OCI-LY7 (cell line): ENCODE measurements around the gene CTSL. TPM values are rescaled to one million over a fixed set of nuclear protein-coding genes. Genes with fewer than 3 reads are reported as not detected.

Experiments
- BruUV-seq: library from RNA; stranded (reverse); fragments of 400-500 nt; replicated peaks from 2 replicates; lab custom pipeline; 2021; lab: Mats Ljungman, UMichigan
- CTCF ChIA-PET: fragments of 300-600 bp; sonication (Branson Sonifier 250); formaldehyde crosslinking; loops from one replicate; lab custom pipeline; 2022; ENCODE audit warnings: antibody characterized with exemption; ENCODE audit not compliant: unreplicated experiment; lab: Charles Lee
- POLR2A ChIA-PET: fragments of 300-600 bp; sonication (Branson Sonifier 250); formaldehyde crosslinking; loops from one replicate; lab custom pipeline; 2022; ENCODE audit warnings: antibody characterized with exemption; lab: Charles Lee
- DNase-seq: peaks from one replicate; pipeline ENCODE4 v3.0.0-alpha.2; 2015; ENCODE audit warnings: low spot score
- H2AFZ ChIP-seq: fragments of 200-600 bp; sonication (generic), shearing (Covaris generic); 2 replicates; pipeline ENCODE4 v1.6.1; 2014; ENCODE audit warnings: mild to moderate bottlenecking, antibody characterized with exemption, low read length, moderate library complexity
- H3K27ac ChIP-seq: fragments of 200-600 bp; sonication (generic); 2 replicates; pipeline ENCODE4 v1.5.1; 2014; ENCODE audit warnings: mixed run types, low read depth, mild to moderate bottlenecking, moderate library complexity, low read length, inconsistent platforms; ENCODE audit not compliant: poor library complexity, severe bottlenecking
- H3K36me3 ChIP-seq: fragments of 200-600 bp; sonication (generic); 2 replicates; pipeline ENCODE4 v1.6.1; 2014; ENCODE audit warnings: mild to moderate bottlenecking, antibody characterized with exemption, low read length, moderate library complexity, mixed read lengths; ENCODE audit not compliant: insufficient read depth
- H3K4me1 ChIP-seq: fragments of 200-600 bp; sonication (generic); 2 replicates; pipeline ENCODE4 v1.5.1; 2014; ENCODE audit warnings: mild to moderate bottlenecking, low read length; ENCODE audit not compliant: insufficient read depth, poor library complexity, severe bottlenecking
- H3K4me2 ChIP-seq: fragments of 200-600 bp; sonication (generic); 2 replicates; pipeline ENCODE4 v1.6.1; 2014; ENCODE audit warnings: mild to moderate bottlenecking, low read length
- H3K4me3 ChIP-seq: fragments of 200-600 bp; sonication (generic); 2 replicates; pipeline ENCODE4 v1.5.1; 2014; ENCODE audit warnings: mild to moderate bottlenecking, low read depth, low read length; ENCODE audit not compliant: poor library complexity, severe bottlenecking
- H3K79me2 ChIP-seq: fragments of 200-600 bp; sonication (generic); 2 replicates; pipeline ENCODE4 v1.6.1; 2016; ENCODE audit warnings: low read depth, mild to moderate bottlenecking, low read length, moderate library complexity, mixed read lengths; ENCODE audit not compliant: insufficient read depth
- H3K9me2 ChIP-seq: fragments of 200-600 bp; sonication (generic); 2 replicates; pipeline ENCODE4 v1.6.1; 2016; ENCODE audit warnings: mild to moderate bottlenecking, low read length, mixed read lengths; ENCODE audit not compliant: insufficient read depth
- H3K9me3 ChIP-seq: fragments of 200-600 bp; sonication (generic); 2 replicates; pipeline ENCODE4 v1.6.1; 2014; ENCODE audit warnings: mild to moderate bottlenecking, mixed run types, low read length, mixed read lengths
- H4K20me1 ChIP-seq: fragments of 200-600 bp; sonication (generic); 2 replicates; pipeline ENCODE4 v1.6.1; 2014; ENCODE audit warnings: mild to moderate bottlenecking, antibody characterized with exemption, low read length, moderate library complexity, mixed read lengths; ENCODE audit not compliant: insufficient read depth
- EZH2phosphoT487 ChIP-seq: fragments of 200-600 bp; sonication (generic); IDR thresholded peaks from 2 replicates; pipeline ENCODE4 v1.6.1; 2018; ENCODE audit warnings: low read depth, borderline replicate concordance, mild to moderate bottlenecking, mixed run types, antibody characterized with exemption, low read length, moderate library complexity, mixed read lengths
- intact Hi-C: fragments of 100-400 bp; cut with micrococcal nuclease; formaldehyde crosslinking; loops from one replicate; pipeline ENCODE4 v1.10.0; 2022; ENCODE audit not compliant: unreplicated experiment
- total RNA-seq, 2 experiments: library from RNA; depleted of rRNA in 1 of 2; stranded (reverse); fragments of >200 nt in 1 of 2; shearing (Covaris generic) in 1 of 2; gene quantifications; 2 replicates each; pipeline ENCODE4 v1.2.3, GENCODE V29; 2014 to 2022
- TF ChIP-seq, protein P1 (sequence below): fragments of 200-600 bp; sonication (generic); conservative IDR thresholded peaks from 2 replicates; pipeline ENCODE4 v1.5.1; 2014; ENCODE audit warnings: mild to moderate bottlenecking, antibody characterized with exemption, low read length, moderate library complexity, mixed read lengths

CTSL gene
- total RNA-seq, 2 experiments from 2014 or later: not detected

DNA sequence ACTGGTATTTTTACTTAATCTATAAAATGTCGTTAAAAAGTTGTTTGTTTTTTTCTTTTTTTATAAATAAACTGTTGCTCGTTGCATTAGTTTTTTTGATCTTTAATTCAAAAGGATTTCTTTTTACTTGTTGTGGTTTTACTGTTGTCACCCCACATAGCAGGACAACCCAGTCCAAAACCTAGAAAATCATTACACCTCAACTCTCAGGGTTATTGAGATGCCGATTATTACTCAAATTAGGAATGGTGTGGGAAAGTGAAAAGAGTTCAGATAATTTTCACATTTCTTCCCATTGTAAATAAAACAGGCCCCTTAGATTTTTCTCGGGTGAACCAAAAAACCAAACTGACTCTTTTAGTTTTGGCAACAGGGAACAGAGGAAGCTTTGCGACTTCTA, 17.4 kb upstream of the CTSL start:
- TF ChIP-seq EZH2phosphoT487: no peak
- TF ChIP-seq, protein P1, sequence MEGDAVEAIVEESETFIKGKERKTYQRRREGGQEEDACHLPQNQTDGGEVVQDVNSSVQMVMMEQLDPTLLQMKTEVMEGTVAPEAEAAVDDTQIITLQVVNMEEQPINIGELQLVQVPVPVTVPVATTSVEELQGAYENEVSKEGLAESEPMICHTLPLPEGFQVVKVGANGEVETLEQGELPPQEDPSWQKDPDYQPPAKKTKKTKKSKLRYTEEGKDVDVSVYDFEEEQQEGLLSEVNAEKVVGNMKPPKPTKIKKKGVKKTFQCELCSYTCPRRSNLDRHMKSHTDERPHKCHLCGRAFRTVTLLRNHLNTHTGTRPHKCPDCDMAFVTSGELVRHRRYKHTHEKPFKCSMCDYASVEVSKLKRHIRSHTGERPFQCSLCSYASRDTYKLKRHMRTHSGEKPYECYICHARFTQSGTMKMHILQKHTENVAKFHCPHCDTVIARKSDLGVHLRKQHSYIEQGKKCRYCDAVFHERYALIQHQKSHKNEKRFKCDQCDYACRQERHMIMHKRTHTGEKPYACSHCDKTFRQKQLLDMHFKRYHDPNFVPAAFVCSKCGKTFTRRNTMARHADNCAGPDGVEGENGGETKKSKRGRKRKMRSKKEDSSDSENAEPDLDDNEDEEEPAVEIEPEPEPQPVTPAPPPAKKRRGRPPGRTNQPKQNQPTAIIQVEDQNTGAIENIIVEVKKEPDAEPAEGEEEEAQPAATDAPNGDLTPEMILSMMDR: no peak
- H3K9me2 ChIP-seq: no peaks in the 10 kb centered on the region
- intact Hi-C loops: no loop called here
- H3K36me3 ChIP-seq: no peaks in the 10 kb centered on the region
- H3K4me3 ChIP-seq: no peak overlapping the region
- no peaks in the 10 kb centered on the region for H3K4me1 ChIP-seq
- H3K9me3 ChIP-seq: no peaks in the 10 kb centered on the region
- no peaks in the 10 kb centered on the region for H3K79me2 ChIP-seq
- H4K20me1 ChIP-seq: no peaks in the 10 kb centered on the region
- no peak overlapping the region for H3K27ac ChIP-seq
- ChIA-PET CTCF (no interaction called here), POLR2A (no interaction called here)
- DNase-seq: no peak
- BruUV-seq: no TSS peak
- H3K4me2 ChIP-seq: no peak overlapping the region
- H2AFZ ChIP-seq: no peak overlapping the region

DNA sequence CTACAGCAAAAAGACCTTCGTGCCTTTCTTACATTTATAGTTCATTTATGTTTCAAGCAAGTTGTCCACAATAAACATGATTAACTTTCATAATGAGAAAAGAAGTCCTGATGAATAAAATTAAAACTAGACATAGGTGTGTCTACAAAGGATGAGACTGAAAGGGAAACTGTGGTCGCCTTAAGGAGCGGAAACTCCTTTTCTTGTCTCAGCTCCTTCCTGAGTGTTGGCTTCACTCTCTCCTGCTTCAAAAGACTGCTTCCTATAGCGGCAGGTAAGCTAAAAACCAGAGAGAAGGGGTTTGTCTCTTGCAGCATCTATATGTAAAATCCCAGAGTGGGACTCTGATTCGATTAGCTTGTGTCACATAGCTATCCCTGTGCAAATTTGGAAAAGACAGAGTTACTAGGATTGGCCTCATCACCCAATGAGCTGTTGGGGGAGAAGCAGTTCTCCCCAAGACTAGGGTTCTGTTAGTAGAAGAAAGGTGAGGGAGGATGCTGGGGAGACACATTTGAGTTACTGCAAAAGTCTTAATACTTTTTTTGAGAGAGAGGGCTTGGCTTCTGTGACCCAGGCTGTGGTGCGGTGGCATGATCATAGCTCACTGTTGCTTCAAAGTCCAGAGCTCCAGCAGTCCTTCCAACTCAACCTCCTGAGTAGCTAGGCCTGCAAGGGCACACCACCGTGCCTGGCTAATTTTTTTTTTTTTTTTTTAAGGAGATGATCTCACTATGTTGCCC, 16.8 kb upstream of the CTSL start:
- no peak overlapping the region for H2AFZ ChIP-seq
- BruUV-seq: no TSS peak
- H3K27ac ChIP-seq: no peak overlapping the region
- H3K36me3 ChIP-seq: no peaks in the 10 kb centered on the region
- H3K9me3 ChIP-seq: no peaks in the 10 kb centered on the region
- no peaks in the 10 kb centered on the region for H3K79me2 ChIP-seq
- H3K4me2 ChIP-seq: no peak overlapping the region
- H3K4me3 ChIP-seq: no peak overlapping the region
- POLR2A ChIA-PET: no interaction called here
- no peaks in the 10 kb centered on the region for H3K4me1 ChIP-seq
- CTCF ChIA-PET: no interaction called here
- TF ChIP-seq, protein P1: no peak
- TF ChIP-seq EZH2phosphoT487: no peak
- intact Hi-C loops: no loop called here
- no peak for DNase-seq
- no peaks in the 10 kb centered on the region for H3K9me2 ChIP-seq
- H4K20me1 ChIP-seq: no peaks in the 10 kb centered on the region

DNA sequence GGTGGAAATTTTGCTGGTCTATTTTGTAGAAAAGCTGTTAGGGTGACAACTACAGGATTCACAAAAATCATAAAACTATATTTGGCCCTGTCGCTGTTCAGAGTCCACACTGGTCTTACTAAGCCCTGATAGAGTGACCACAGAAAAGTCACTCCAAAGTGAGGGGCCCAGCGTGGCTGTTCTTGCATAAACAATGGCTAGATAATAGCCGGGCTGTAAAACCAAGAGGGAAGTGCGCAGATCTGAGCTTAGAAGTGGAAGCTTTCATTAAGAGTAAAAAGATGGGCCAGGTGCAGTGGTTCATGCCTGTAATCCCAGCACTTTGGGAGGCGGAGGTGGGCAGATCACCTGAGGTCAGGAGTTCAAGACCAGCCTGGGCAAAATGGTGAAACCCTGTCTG, 15.5 kb upstream of the CTSL start:
- ChIA-PET POLR2A (interaction anchor here (0.5 to 1.0 kb wide), 2 partner anchors 12 to 80 kb away, joined by 3 to 5 read pairs; no protein-coding TSS in a partner anchor), CTCF (no interaction called here)
- no TSS peak for BruUV-seq
- H3K36me3 ChIP-seq: no peaks in the 10 kb centered on the region
- no peak for DNase-seq
- H2AFZ ChIP-seq: no peak overlapping the region
- no peaks in the 10 kb centered on the region for H4K20me1 ChIP-seq
- intact Hi-C loops: no loop called here
- no peaks in the 10 kb centered on the region for H3K4me1 ChIP-seq
- no peaks in the 10 kb centered on the region for H3K9me2 ChIP-seq
- H3K4me3 ChIP-seq: no peak overlapping the region
- no peak overlapping the region for H3K27ac ChIP-seq
- H3K79me2 ChIP-seq: no peaks in the 10 kb centered on the region
- TF ChIP-seq, protein P1: no peak
- TF ChIP-seq EZH2phosphoT487: no peak
- H3K4me2 ChIP-seq: no peak overlapping the region
- H3K9me3 ChIP-seq: no peaks in the 10 kb centered on the region
